ENCODE results near the gene CYP4B1.

Gene CYP4B1

GRCh38 chr1:46797696-46798470 lies 963 bp upstream of the CYP4B1 start:
- DNase-seq, result no peak

GRCh38 chr1:46800742-46801141 lies 1.9 kb downstream of the CYP4B1 start:
- no peak for DNase-seq

- DNase-seq, result no peak
Observed at GRCh38 chr1:46801323-46802055, 2.6 kb downstream of the CYP4B1 start.

- no peak for DNase-seq
Observed at GRCh38 chr1:46802081-46802480, 3.2 kb downstream of the CYP4B1 start.

GRCh38 chr1:46802901-46803574 lies 4.2 kb downstream of the CYP4B1 start:
- DNase-seq, result no peak

- no peak for DNase-seq
Observed at GRCh38 chr1:46804027-46804889, 5.4 kb downstream of the CYP4B1 start.

- DNase-seq, result no peak
Observed at GRCh38 chr1:46804926-46805325, 6.1 kb downstream of the CYP4B1 start.

GRCh38 chr1:46805755-46806154 lies 6.9 kb downstream of the CYP4B1 start:
- DNase-seq, result no peak

- no peak for DNase-seq
Observed at GRCh38 chr1:46806196-46807020, 7.6 kb downstream of the CYP4B1 start.

- DNase-seq, result no peak
Observed at GRCh38 chr1:46807046-46807972, 8.5 kb downstream of the CYP4B1 start.

GRCh38 chr1:46809071-46809470 lies 10.2 kb downstream of the CYP4B1 start:
- no peak for DNase-seq

GRCh38 chr1:46809904-46810303 lies 11.1 kb downstream of the CYP4B1 start:
- no peak for DNase-seq

- DNase-seq, result no peak
Observed at GRCh38 chr1:46810596-46810995, 11.8 kb downstream of the CYP4B1 start.

GRCh38 chr1:46811053-46811452 lies 12.2 kb downstream of the CYP4B1 start:
- DNase-seq, result no peak

- DNase-seq, result no peak
Observed at GRCh38 chr1:46812065-46812963, 13.5 kb downstream of the CYP4B1 start.

GRCh38 chr1:46812996-46813857 lies 14.4 kb downstream of the CYP4B1 start:
- no peak for DNase-seq

GRCh38 chr1:46813858-46814396 lies 15.1 kb downstream of the CYP4B1 start:
- no peak for DNase-seq

- DNase-seq, result no peak
Observed at GRCh38 chr1:46815133-46815532, 16.3 kb downstream of the CYP4B1 start.
